Smooth muscle cell (in vitro differentiated cells): ENCODE results near the gene WDR81. TPM values are rescaled to one million over a fixed set of nuclear protein-coding genes. Genes with fewer than 3 reads are reported as not detected.
A peak's percentile ranks its signal among the peaks of the same experiment; 100 is the strongest.

Experiments used
- DNase-seq: peaks from one replicate; lab custom pipeline; 2025; ENCODE audit not compliant: unreplicated experiment; lab: John Stamatoyannopoulos, UW
- H2AFZ ChIP-seq: fragments of 200-600 bp; sonication (generic); 2 replicates; pipeline ENCODE4 v1.6.0; 2016; ENCODE audit warnings: antibody characterized with exemption, low read depth, mild to moderate bottlenecking
- H3F3A ChIP-seq: fragments of 200-600 bp; sonication (generic); 2 replicates; pipeline ENCODE4 v1.6.0; 2017; ENCODE audit warnings: antibody characterized with exemption, low read depth
- H3K27ac ChIP-seq: fragments of 200-600 bp; sonication (generic); 2 replicates; pipeline ENCODE4 v1.5.1; 2016; ENCODE audit warnings: low read depth, mild to moderate bottlenecking
- H3K27me3 ChIP-seq: fragments of 200-600 bp; sonication (generic); 2 replicates; pipeline ENCODE4 v1.6.1; 2016; ENCODE audit warnings: low read depth, mild to moderate bottlenecking
- H3K36me3 ChIP-seq: fragments of 200-600 bp; sonication (generic); 2 replicates; pipeline ENCODE4 v1.5.1; 2016; ENCODE audit warnings: low read depth
- H3K4me1 ChIP-seq: fragments of 200-600 bp; sonication (generic); 2 replicates; pipeline ENCODE4 v1.5.1; 2016; ENCODE audit warnings: low read depth
- H3K4me2 ChIP-seq: fragments of 200-600 bp; sonication (generic); 2 replicates; pipeline ENCODE4 v1.6.0; 2016; ENCODE audit warnings: mild to moderate bottlenecking
- H3K4me3 ChIP-seq: fragments of 200-600 bp; sonication (generic); 2 replicates; pipeline ENCODE4 v1.5.1; 2016; ENCODE audit warnings: mild to moderate bottlenecking
- H3K79me2 ChIP-seq: fragments of 200-600 bp; sonication (generic); 2 replicates; pipeline ENCODE4 v1.6.0; 2016; ENCODE audit warnings: low read depth, mild to moderate bottlenecking
- H3K9ac ChIP-seq: fragments of 200-600 bp; sonication (generic); 2 replicates; pipeline ENCODE4 v1.6.0; 2016; ENCODE audit warnings: low read depth
- H3K9me3 ChIP-seq: fragments of 200-600 bp; sonication (generic); replicated peaks from 2 replicates; pipeline ENCODE4 v1.5.1; 2016; ENCODE audit warnings: low read depth
- H4K20me1 ChIP-seq: fragments of 200-600 bp; sonication (generic); 2 replicates; pipeline ENCODE4 v1.6.0; 2016; ENCODE audit warnings: low read depth
- CTCF ChIP-seq: fragments of 200-600 bp; sonication (generic); IDR thresholded peaks from 2 replicates; pipeline ENCODE4 v1.5.1; 2017; ENCODE audit warnings: borderline replicate concordance, mild to moderate bottlenecking, antibody characterized with exemption; ENCODE audit not compliant: insufficient read depth, poor library complexity, severe bottlenecking
- WGBS: methylation state at CpG from one replicate; pipeline ENCODE4 v1.1.7; 2016; ENCODE audit warnings: low lambda C conversion rate; 5-methylcytosine and 5-hydroxymethylcytosine counted together
- polyA plus RNA-seq: library from polyadenylated mRNA; unstranded; fragments of >200 nt; fragmentation: Nextera tagmentation; extraction: Ambion mirVana; gene quantifications from 2 replicates; pipeline ENCODE4 v1.2.1, GENCODE V29; 2016
- total RNA-seq: library from RNA; depleted of rRNA; stranded (reverse); fragments of >200 nt; gene quantifications from 2 replicates; pipeline ENCODE4 v1.2.3, GENCODE V29; 2014

WDR81 gene
- total and polyA plus RNA-seq, 2 experiments from 2014 or later: 5.6 to 9.7 TPM

- H3K27ac ChIP-seq: peak overlapping the region; percentile 99
- H3K27me3 ChIP-seq: no peaks in the 10 kb centered on the region
- TF ChIP-seq CTCF: no peak
- peaks cover 57% of the 10 kb centered on the region for H4K20me1 ChIP-seq
- peak; percentile 91 for DNase-seq
- peak overlapping the region; percentile 99 for H3K4me2 ChIP-seq
- H3K79me2 ChIP-seq: peaks cover 52% of the 10 kb centered on the region
- WGBS: 2% methylated on average over 10 of the region's 19 CpGs
- peak overlapping the region; percentile 97 for H3K4me3 ChIP-seq
- H3K4me1 ChIP-seq: peaks cover 32% of the 10 kb centered on the region
- no peaks in the 10 kb centered on the region for H3K9me3 ChIP-seq
- H3F3A ChIP-seq: peaks cover 40% of the 10 kb centered on the region
- H3K9ac ChIP-seq: peak overlapping the region; percentile 100
- H3K36me3 ChIP-seq: no peaks in the 10 kb centered on the region
- H2AFZ ChIP-seq: no peak overlapping the region
These were observed 10.0 kb upstream of the WDR81 start for GRCh38 chr17:1714427-1714979.

GRCh38 chr17:1714980-1715802 is 9.3 kb upstream of the WDR81 start:
- Histone ChIP-seq H3F3A (peaks cover 40% of the 10 kb centered on the region), H3K9ac (peak overlapping the region; percentile 100), H3K36me3 (no peaks in the 10 kb centered on the region), H4K20me1 (peaks cover 57% of the 10 kb centered on the region), H3K4me3 (peak overlapping the region; percentile 97), H3K9me3 (no peaks in the 10 kb centered on the region), H3K27me3 (no peaks in the 10 kb centered on the region), H3K27ac (peak overlapping the region; percentile 99), H2AFZ (no peak overlapping the region), H3K4me1 (peaks cover 32% of the 10 kb centered on the region), H3K4me2 (peak overlapping the region; percentile 99), H3K79me2 (peaks cover 52% of the 10 kb centered on the region)
- WGBS: 2% methylated on average over 22 of the region's 32 CpGs
- peak; percentile 77 for DNase-seq
- no peak for TF ChIP-seq CTCF

GRCh38 chr17:1715803-1716075 is 8.8 kb upstream of the WDR81 start:
- Histone ChIP-seq H3K27me3 (no peaks in the 10 kb centered on the region), H3K4me2 (peak overlapping the region; percentile 99), H3K36me3 (no peaks in the 10 kb centered on the region), H3K9me3 (no peaks in the 10 kb centered on the region), H4K20me1 (peaks cover 52% of the 10 kb centered on the region), H3K9ac (peak overlapping the region; percentile 100), H3F3A (peaks cover 40% of the 10 kb centered on the region), H3K4me1 (peaks cover 28% of the 10 kb centered on the region), H3K4me3 (peak overlapping the region; percentile 97), H2AFZ (no peak overlapping the region), H3K27ac (peak overlapping the region; percentile 99), H3K79me2 (peaks cover 50% of the 10 kb centered on the region)
- DNase-seq: no peak
- WGBS: 0% methylated on average over 6 of the region's 23 CpGs
- TF ChIP-seq CTCF: no peak
